Measurements from ENCODE around the gene MACROD2.

Gene MACROD2

GRCh38 chr20:15817351-15817750, 1822.0 kb downstream of the MACROD2 start:
- DNase-seq (ENCODE audit: low read depth), result no peak

GRCh38 chr20:15818651-15819071, 1823.3 kb downstream of the MACROD2 start:
- no peak for DNase-seq (ENCODE audit: low read depth)

GRCh38 chr20:15823718-15824117, 1828.4 kb downstream of the MACROD2 start:
- DNase-seq (ENCODE audit: low read depth), result no peak

- DNase-seq (ENCODE audit: low read depth), result no peak
Measured at GRCh38 chr20:15827628-15828027, 1832.3 kb downstream of the MACROD2 start.

GRCh38 chr20:15831201-15831600, 1835.9 kb downstream of the MACROD2 start:
- DNase-seq (ENCODE audit: low read depth), result no peak

GRCh38 chr20:15832512-15832911, 1837.2 kb downstream of the MACROD2 start:
- DNase-seq (ENCODE audit: low read depth), result no peak

- DNase-seq (ENCODE audit: low read depth), result no peak
Measured at GRCh38 chr20:15834857-15835256, 1839.5 kb downstream of the MACROD2 start.

- DNase-seq (ENCODE audit: low read depth), result no peak
Measured at GRCh38 chr20:15835811-15836210, 1840.5 kb downstream of the MACROD2 start.

GRCh38 chr20:15836634-15837033, 1841.3 kb downstream of the MACROD2 start:
- DNase-seq (ENCODE audit: low read depth), result no peak

GRCh38 chr20:15837563-15837962, 1842.2 kb downstream of the MACROD2 start:
- no peak for DNase-seq (ENCODE audit: low read depth)

GRCh38 chr20:15838466-15838865, 1843.2 kb downstream of the MACROD2 start:
- no peak for DNase-seq (ENCODE audit: low read depth)

- DNase-seq (ENCODE audit: low read depth), result no peak
Measured at GRCh38 chr20:15840636-15841301, 1845.5 kb downstream of the MACROD2 start.

GRCh38 chr20:15842872-15843271, 1847.6 kb downstream of the MACROD2 start:
- no peak for DNase-seq (ENCODE audit: low read depth)

- no peak for DNase-seq (ENCODE audit: low read depth)
Measured at GRCh38 chr20:15843777-15844176, 1848.5 kb downstream of the MACROD2 start.

GRCh38 chr20:15847196-15847784, 1852.0 kb downstream of the MACROD2 start:
- no peak for DNase-seq (ENCODE audit: low read depth)

- no peak for DNase-seq (ENCODE audit: low read depth)
Measured at GRCh38 chr20:15848126-15848525, 1852.8 kb downstream of the MACROD2 start.

GRCh38 chr20:15848995-15849610, 1853.8 kb downstream of the MACROD2 start:
- no peak for DNase-seq (ENCODE audit: low read depth)

- no peak for DNase-seq (ENCODE audit: low read depth)
Measured at GRCh38 chr20:15851576-15852215, 1856.4 kb downstream of the MACROD2 start.

- DNase-seq (ENCODE audit: low read depth), result no peak
Measured at GRCh38 chr20:15854911-15855310, 1859.6 kb downstream of the MACROD2 start.

GRCh38 chr20:15857173-15857784, 1862.0 kb downstream of the MACROD2 start:
- no peak for DNase-seq (ENCODE audit: low read depth)

- DNase-seq (ENCODE audit: low read depth), result no peak
Measured at GRCh38 chr20:15859061-15859460, 1863.7 kb downstream of the MACROD2 start.

- DNase-seq (ENCODE audit: low read depth), result no peak
Measured at GRCh38 chr20:15860850-15861249, 1865.5 kb downstream of the MACROD2 start.

- no peak for DNase-seq (ENCODE audit: low read depth)
Measured at GRCh38 chr20:15862178-15862577, 1866.9 kb downstream of the MACROD2 start.

Measured in stimulated activated CD8-positive, alpha-beta memory T cell treated with anti-CD3 and anti-CD28 coated beads, Interleukin-15, amount 100 ng/mL, for 24 hours (primary cell).